Measurements from ENCODE around the gene DNER.

DNER gene

GRCh38 chr2:229669841-229670240, 44.5 kb downstream of the DNER start:
- DNase-seq, result no peak

GRCh38 chr2:229666811-229667210, 47.5 kb downstream of the DNER start:
- no peak for DNase-seq

GRCh38 chr2:229665158-229665557, 49.2 kb downstream of the DNER start:
- no peak for DNase-seq

- DNase-seq, result no peak
Measured at GRCh38 chr2:229661478-229661877, 52.9 kb downstream of the DNER start.

- DNase-seq, result no peak
Measured at GRCh38 chr2:229660951-229661350, 53.4 kb downstream of the DNER start.

- no peak for DNase-seq
Measured at GRCh38 chr2:229660391-229660790, 54.0 kb downstream of the DNER start.

GRCh38 chr2:229658004-229658403, 56.4 kb downstream of the DNER start:
- no peak for DNase-seq

- DNase-seq, result no peak
Measured at GRCh38 chr2:229654437-229654836, 59.9 kb downstream of the DNER start.

GRCh38 chr2:229653531-229653930, 60.8 kb downstream of the DNER start:
- DNase-seq, result no peak

- no peak for DNase-seq
Measured at GRCh38 chr2:229652796-229653195, 61.6 kb downstream of the DNER start.

- no peak for DNase-seq
Measured at GRCh38 chr2:229650901-229651300, 63.5 kb downstream of the DNER start.

- no peak for DNase-seq
Measured at GRCh38 chr2:229650059-229650458, 64.3 kb downstream of the DNER start.

GRCh38 chr2:229646186-229646723, 68.1 kb downstream of the DNER start:
- no peak for DNase-seq

- no peak for DNase-seq
Measured at GRCh38 chr2:229642371-229642770, 72.0 kb downstream of the DNER start.

- DNase-seq, result no peak
Measured at GRCh38 chr2:229641676-229642075, 72.7 kb downstream of the DNER start.

- no peak for DNase-seq
Measured at GRCh38 chr2:229640636-229641035, 73.7 kb downstream of the DNER start.

GRCh38 chr2:229636571-229636970, 77.8 kb downstream of the DNER start:
- no peak for DNase-seq

GRCh38 chr2:229635371-229635680, 79.0 kb downstream of the DNER start:
- no peak for DNase-seq

GRCh38 chr2:229634601-229635370, 79.6 kb downstream of the DNER start:
- DNase-seq, result no peak

GRCh38 chr2:229633556-229633955, 80.8 kb downstream of the DNER start:
- DNase-seq, result no peak

GRCh38 chr2:229629039-229629438, 85.3 kb downstream of the DNER start:
- no peak for DNase-seq

GRCh38 chr2:229627728-229628127, 86.6 kb downstream of the DNER start:
- DNase-seq, result no peak

- no peak for DNase-seq
Measured at GRCh38 chr2:229622495-229623355, 91.6 kb downstream of the DNER start.

- no peak for DNase-seq
Measured at GRCh38 chr2:229620759-229621158, 93.6 kb downstream of the DNER start.

Data from stimulated activated CD4-positive, alpha-beta T cell treated with anti-CD3 and anti-CD28 coated beads, Interleukin-4, amount 100 ng/mL, for 24 hours (primary cell).